GM19455 (cell line): ENCODE results near the gene APOLD1.
"Not testable (repeated sequence)": the region's sequence is repeated elsewhere in the genome, so short reads cannot be mapped to it uniquely, and the experiment has no call there.

ENCODE experiments used
- ATAC-seq: cut with Tn5 transposase; IDR thresholded peaks from one replicate; pipeline ENCODE4 v1.9.1; 2021; ENCODE audit not compliant: unreplicated experiment

Gene APOLD1

GRCh38 chr12:12839003-12839395 is 53.5 kb downstream of the APOLD1 start:
- ATAC-seq: no peak

GRCh38 chr12:12839439-12839838 is 54.0 kb downstream of the APOLD1 start:
- not testable (repeated sequence) for ATAC-seq

GRCh38 chr12:12839873-12840579 is 54.6 kb downstream of the APOLD1 start:
- no peak for ATAC-seq

- ATAC-seq: no peak
These were observed 55.1 kb downstream of the APOLD1 start for GRCh38 chr12:12840580-12840899.
